Measurements from ENCODE around the gene BBS4. TPM values are rescaled to one million over a fixed set of nuclear protein-coding genes. Genes with fewer than 3 reads are reported as not detected.
"Not testable (repeated sequence)": the region's sequence is repeated elsewhere in the genome, so short reads cannot be mapped to it uniquely, and the experiment has no call there.

BBS4 gene
- total RNA-seq, 8 experiments from 2014 or later: 17.8 to 50.7 (median 33.1) TPM

DNA sequence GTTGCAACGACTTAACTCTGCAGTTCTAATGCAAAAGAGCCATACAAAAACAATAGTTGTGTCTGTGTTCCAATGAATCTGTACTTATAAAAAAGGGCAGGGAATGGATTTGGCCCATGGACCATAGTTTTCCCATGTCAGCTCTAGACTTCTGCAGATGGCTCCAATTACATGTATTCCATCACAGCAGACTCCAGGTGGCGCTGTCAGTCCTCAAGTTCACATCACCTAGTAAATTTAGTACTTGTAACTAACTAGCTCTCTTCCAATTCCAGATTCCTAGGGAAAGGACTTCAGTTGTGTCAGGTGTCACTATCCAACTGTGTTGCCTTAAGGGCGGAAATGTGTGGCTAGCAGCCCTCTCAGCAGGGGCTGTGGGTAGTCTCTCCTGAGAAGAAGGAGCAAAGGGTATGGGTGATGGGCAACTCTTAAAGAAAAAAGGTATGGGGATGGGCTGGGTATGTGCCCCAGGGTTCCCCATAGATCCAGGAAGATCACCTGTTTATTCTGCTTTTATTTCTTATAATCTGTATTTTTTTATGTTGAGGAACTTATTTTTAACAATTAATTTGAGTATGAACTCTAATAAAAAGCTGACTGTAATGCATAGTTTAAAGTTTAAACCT lies 36.2 kb downstream of the BBS4 start:
- in situ Hi-C loops (cut with MboI; ENCODE audit: low pct_unique_long_range_greater_than_20kb in 2 of 9, low sequenced_read_pairs in 9 of 9, unreplicated experiment in 9 of 9): no loop called here
- ATAC-seq (replicated peaks in 6 of 8): peak in 4 of 8 experiments; percentile 40 to 75 (median 72)

DNA sequence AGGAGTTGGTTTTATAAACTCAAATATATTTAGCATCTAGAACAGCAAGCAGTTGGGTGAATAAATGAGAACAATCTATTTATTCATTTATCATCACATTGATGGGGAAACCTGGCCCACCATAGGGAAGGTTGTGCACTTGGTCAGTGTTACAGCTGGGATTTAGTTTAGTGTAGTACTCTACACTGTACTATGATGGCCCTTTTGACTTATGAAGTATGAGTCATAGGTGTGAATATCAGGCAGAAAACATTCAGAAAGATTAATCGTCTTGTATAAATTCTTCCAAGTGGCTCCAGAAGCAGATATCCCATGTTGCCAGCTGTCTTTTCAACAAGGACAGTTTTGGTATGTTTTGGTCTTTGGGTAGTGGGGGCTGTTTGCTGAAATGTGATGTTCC lies 38.0 kb downstream of the BBS4 start:
- in situ Hi-C loops (cut with MboI; ENCODE audit: low pct_unique_long_range_greater_than_20kb in 2 of 9, low sequenced_read_pairs in 9 of 9, unreplicated experiment in 9 of 9): no loop called here
- H3K4me1 ChIP-seq (replicated peaks in 1 of 2): no peaks in the 10 kb centered on the region
- ATAC-seq (replicated peaks in 6 of 8): no peak
- WGBS, 10 experiments: 44 to 83% (median 76%) methylated on average over 1 of the region's 1 CpG; no CpG with 5 or more reads in 6 of the 10 experiments
- H3K4me3 ChIP-seq: no peak overlapping the region
- no peak overlapping the region for H3K27ac ChIP-seq

More for the DNA sequence above, 36.2 kb downstream of the BBS4 start:
- no peak overlapping the region for H3K27ac ChIP-seq
- 0 to 43% (median 10%) methylated on average over 1 to 3 of the region's 3 CpGs; no CpG with 5 or more reads in 1 of the 10 experiments for WGBS, 10 experiments
- no peaks in the 10 kb centered on the region for H3K4me1 ChIP-seq (replicated peaks in 1 of 2)
- H3K4me3 ChIP-seq: no peak overlapping the region

DNA sequence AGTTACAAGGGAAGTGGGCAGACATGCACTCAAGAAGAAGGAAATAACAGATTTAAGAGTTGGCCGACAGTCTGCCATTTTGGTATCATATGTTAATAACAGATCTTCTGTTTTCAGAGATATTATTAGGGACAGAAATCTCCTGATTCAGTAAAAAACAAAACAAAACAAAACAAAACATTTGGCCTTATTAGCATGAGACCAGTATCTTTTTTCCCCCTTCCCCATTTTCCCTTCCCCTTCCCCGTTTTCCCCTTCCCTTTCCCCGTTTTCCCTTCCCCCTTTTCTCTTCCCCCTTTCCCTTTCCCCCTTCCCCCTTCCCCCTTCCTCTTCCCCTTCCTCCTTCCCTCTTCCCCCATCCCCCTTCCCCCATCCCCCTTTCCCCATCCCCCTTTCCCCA lies 39.4 kb downstream of the BBS4 start:
- no peak overlapping the region for H3K4me3 ChIP-seq
- ATAC-seq (replicated peaks in 6 of 8): no peak
- in situ Hi-C loops (cut with MboI; ENCODE audit: low pct_unique_long_range_greater_than_20kb in 2 of 9, low sequenced_read_pairs in 9 of 9, unreplicated experiment in 9 of 9): no loop called here
- no peak overlapping the region for H3K27ac ChIP-seq
- 80 to 100% (median 94%) methylated on average over 1 of the region's 3 CpGs; no CpG with 5 or more reads in 6 of the 10 experiments for WGBS, 10 experiments
- H3K4me1 ChIP-seq (replicated peaks in 1 of 2): no peaks in the 10 kb centered on the region

DNA sequence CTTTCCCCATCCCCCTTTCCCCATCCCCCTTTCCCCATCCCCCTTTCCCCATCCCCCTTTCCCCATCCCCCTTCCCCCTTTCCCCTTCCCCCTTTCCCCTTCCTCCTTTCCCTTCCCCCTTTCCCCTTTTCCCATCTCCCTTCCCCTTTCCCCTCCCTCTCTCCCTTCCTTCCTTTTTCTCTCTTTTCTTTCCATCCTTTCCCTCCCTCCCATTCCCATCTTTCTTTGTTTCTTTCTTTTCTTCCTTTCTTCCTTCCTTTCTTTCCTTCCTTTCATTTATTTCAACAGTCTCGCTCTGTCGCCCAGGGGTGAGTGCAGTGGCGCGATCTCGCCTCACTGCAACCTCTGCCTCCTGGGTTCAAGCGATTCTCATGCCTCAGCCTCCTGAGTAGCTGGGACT lies 39.8 kb downstream of the BBS4 start:
- WGBS, 10 experiments: 98 to 100% (median 99%) methylated on average over 1 to 6 of the region's 6 CpGs; no CpG with 5 or more reads in 4 of the 10 experiments
- H3K27ac ChIP-seq; H3K4me3 ChIP-seq; H3K4me1 ChIP-seq (replicated peaks in 1 of 2); ATAC-seq (replicated peaks in 6 of 8); in situ Hi-C loops (cut with MboI; ENCODE audit: low pct_unique_long_range_greater_than_20kb in 2 of 9, low sequenced_read_pairs in 9 of 9, unreplicated experiment in 9 of 9): not testable (repeated sequence)

DNA sequence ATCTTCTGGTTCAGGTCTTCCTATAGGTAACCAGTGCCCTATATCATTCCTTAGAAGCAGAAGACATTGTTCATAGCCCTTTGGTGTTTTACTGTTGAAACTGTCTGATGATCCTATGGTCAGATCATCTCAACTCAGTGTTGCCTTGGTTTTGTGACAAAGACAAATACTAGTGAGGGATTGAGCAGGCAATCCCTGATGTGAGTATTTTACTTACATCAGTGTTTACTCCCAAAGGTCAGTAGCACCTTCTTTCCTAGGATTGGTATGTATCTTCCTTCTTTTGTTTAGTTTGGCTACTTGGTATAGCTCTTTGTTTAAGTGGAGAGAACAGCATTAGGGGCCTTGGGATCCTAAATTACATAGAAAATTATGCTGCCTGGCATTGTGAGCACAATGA lies 41.1 kb downstream of the BBS4 start:
- ATAC-seq (replicated peaks in 6 of 8): no peak
- in situ Hi-C loops (cut with MboI; ENCODE audit: low pct_unique_long_range_greater_than_20kb in 2 of 9, low sequenced_read_pairs in 9 of 9, unreplicated experiment in 9 of 9): no loop called here
- Histone ChIP-seq H3K27ac (no peak overlapping the region), H3K4me3 (no peak overlapping the region), H3K4me1 (replicated peaks in 1 of 2) (no peaks in the 10 kb centered on the region)

DNA sequence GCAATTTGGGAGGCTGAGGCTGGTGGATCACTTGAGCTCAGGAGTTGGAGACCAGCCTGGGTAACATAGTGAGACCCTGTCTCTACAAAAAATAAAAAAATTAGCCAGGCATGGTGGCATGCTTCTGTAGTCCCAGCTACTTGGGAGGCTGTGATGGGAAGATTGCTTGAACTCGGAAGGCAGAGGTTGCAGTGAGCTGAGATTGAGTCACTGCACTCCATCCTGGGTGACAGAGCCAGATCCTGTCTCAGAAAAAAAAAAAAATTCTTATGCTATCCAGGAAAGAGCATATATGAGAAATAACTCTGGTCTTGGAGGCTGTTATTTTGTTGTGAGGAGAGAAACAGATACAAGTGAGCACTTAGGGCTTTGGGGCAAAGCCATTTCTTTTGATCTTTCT lies 42.2 kb downstream of the BBS4 start:
- H3K4me1 ChIP-seq (replicated peaks in 1 of 2); H3K4me3 ChIP-seq; H3K27ac ChIP-seq; in situ Hi-C loops (cut with MboI; ENCODE audit: low pct_unique_long_range_greater_than_20kb in 2 of 9, low sequenced_read_pairs in 9 of 9, unreplicated experiment in 9 of 9): not testable (repeated sequence)
- 25 to 100% (median 60%) methylated on average over 1 of the region's 1 CpG; no CpG with 5 or more reads in 5 of the 10 experiments for WGBS, 10 experiments
- peak in 1 of 8 experiments; percentile 25 for ATAC-seq (replicated peaks in 6 of 8)

DNA sequence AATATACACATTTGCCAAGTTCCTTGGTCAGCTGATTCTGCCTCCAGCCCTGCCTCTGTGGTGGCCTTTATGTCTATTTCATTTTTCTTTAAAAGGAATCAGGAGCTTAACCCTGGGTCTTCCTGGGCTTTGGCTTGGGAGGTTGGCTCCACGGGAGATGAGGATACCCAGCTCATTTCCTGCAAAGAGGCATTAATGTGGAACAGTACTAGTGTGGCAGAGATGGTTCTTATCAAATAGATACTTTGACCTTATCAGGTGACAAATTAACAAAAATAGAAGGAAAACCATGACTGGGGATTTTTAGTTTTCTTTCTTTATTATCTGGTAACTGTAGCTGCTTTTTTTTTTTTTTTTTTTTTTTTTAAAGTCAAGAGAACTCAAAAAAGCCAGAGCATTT lies 42.8 kb downstream of the BBS4 start:
- ATAC-seq (replicated peaks in 6 of 8): no peak
- no peaks in the 10 kb centered on the region for H3K4me1 ChIP-seq (replicated peaks in 1 of 2)
- in situ Hi-C loops (cut with MboI; ENCODE audit: low pct_unique_long_range_greater_than_20kb in 2 of 9, low sequenced_read_pairs in 9 of 9, unreplicated experiment in 9 of 9): no loop called here
- no peak overlapping the region for H3K4me3 ChIP-seq
- no peak overlapping the region for H3K27ac ChIP-seq
- 83 to 100% (median 100%) methylated on average over 1 of the region's 1 CpG; no CpG with 5 or more reads in 6 of the 10 experiments for WGBS, 10 experiments

DNA sequence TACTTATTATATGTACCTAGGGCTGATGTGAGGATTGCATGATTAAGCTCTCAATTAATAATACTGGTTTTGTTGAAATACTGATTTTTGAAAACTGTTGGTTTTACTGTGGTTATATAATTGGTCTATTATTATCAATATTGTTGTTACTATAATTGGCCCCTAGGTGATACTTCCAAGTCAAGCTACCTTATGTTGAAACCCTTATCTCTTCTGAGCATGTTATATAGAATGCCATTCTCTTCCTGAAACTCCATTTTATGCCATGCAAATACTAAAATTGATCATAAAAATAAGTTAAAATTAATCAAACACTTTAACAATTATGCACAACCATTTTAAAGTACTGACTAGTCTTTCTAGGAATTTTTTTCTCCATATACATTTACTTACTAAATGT lies 46.1 kb downstream of the BBS4 start:
- in situ Hi-C loops (cut with MboI; ENCODE audit: low pct_unique_long_range_greater_than_20kb in 2 of 9, low sequenced_read_pairs in 9 of 9, unreplicated experiment in 9 of 9): no loop called here
- Histone ChIP-seq H3K4me3 (no peak overlapping the region), H3K27ac (no peak overlapping the region), H3K4me1 (replicated peaks in 1 of 2) (no peaks in the 10 kb centered on the region)
- no peak for ATAC-seq (replicated peaks in 6 of 8)

DNA sequence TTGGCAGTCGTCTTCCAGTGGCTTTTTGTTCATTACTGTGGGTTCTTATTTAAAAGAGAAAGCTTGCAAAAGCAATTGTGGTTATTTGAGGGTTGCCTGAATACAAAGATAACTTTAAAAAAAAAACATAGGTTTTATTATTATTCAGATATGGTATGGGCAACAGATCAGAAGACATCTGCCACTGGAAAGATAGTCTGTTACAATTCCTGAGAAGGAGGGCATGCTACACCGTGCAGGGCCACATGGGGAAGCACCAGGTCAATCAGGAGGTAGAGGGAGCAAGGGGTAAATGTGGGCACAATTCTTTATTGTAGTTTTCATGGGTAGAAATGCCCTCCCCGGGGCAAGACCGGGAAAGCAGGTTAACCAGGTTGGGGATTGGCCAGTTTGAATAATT lies 46.5 kb downstream of the BBS4 start:
- Histone ChIP-seq H3K4me1 (replicated peaks in 1 of 2) (no peaks in the 10 kb centered on the region), H3K4me3 (no peak overlapping the region), H3K27ac (no peak overlapping the region)
- WGBS, 10 experiments: 80 to 100% (median 98%) methylated on average over 1 to 4 of the region's 4 CpGs; no CpG with 5 or more reads in 2 of the 10 experiments
- no peak for ATAC-seq (replicated peaks in 6 of 8)
- in situ Hi-C loops (cut with MboI; ENCODE audit: low pct_unique_long_range_greater_than_20kb in 2 of 9, low sequenced_read_pairs in 9 of 9, unreplicated experiment in 9 of 9): no loop called here

DNA sequence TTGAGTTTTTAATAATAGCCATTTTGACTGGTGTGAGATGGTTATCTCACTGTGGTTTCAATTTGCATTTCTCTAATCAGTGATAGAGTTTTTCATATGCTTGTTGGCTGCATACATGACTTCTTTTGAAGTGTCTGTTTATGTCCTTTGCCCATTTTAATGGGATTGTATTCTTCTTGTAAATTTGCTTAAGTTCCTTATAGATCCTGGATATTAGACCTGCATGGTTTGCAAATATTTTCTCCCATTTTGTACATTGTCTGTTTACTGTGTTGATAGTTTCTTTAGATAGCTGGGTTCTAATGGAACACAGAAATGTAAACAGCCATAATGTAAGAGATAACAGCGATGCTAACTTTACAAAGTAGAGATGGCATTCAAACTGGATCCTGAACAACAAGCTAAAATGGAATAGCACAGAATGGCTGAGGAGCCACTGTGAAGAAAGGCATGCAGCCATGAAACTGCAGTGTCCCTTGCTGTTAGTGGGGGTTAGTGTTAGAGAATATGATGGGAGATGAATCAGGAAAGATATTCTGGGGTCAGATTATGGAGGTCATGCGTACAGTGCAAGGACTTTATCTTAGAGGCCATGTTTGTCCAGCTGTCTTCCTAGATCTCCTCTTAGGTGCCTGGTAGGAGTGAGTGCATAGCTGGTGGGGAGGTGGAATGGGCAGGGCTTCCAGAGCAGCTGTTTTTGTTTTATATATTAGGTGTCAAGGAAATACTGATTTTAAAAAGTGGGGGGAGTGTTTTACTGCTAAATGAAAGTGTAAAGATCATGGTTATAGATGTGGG lies 48.1 kb downstream of the BBS4 start:
- 80 to 100% (median 100%) methylated on average over 1 to 2 of the region's 2 CpGs for WGBS, 10 experiments
- ATAC-seq (replicated peaks in 6 of 8): no peak
- H3K4me1 ChIP-seq (replicated peaks in 1 of 2): no peaks in the 10 kb centered on the region
- H3K27ac ChIP-seq: no peak overlapping the region
- no peak overlapping the region for H3K4me3 ChIP-seq
- in situ Hi-C loops (cut with MboI; ENCODE audit: low pct_unique_long_range_greater_than_20kb in 2 of 9, low sequenced_read_pairs in 9 of 9, unreplicated experiment in 9 of 9): no loop called here

DNA sequence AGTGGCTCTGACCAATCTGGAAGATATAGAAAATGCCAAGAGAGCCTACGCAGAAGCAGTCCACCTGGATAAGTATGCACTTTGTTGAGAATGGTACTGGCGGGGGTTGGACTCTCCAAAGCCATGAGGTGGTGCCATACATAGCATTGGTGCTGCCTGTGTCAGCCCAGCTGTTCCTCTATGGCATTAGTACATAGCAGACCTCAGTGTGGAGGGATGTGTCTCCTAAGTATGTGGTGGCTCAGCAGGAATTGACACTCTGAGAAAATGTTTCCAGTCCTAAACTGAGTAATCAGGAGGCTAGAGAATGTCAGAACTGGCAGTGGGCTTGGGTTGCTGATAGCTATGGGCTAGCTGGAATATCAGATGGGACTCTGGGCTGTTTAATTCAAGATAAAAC lies 49.1 kb downstream of the BBS4 start:
- Histone ChIP-seq H3K4me3 (no peak overlapping the region), H3K4me1 (replicated peaks in 1 of 2) (no peaks in the 10 kb centered on the region), H3K27ac (no peak overlapping the region)
- 90 to 100% (median 97%) methylated on average over 1 to 2 of the region's 2 CpGs; no CpG with 5 or more reads in 6 of the 10 experiments for WGBS, 10 experiments
- ATAC-seq (replicated peaks in 6 of 8): no peak
- in situ Hi-C loops (cut with MboI; ENCODE audit: low pct_unique_long_range_greater_than_20kb in 2 of 9, low sequenced_read_pairs in 9 of 9, unreplicated experiment in 9 of 9): no loop called here

DNA sequence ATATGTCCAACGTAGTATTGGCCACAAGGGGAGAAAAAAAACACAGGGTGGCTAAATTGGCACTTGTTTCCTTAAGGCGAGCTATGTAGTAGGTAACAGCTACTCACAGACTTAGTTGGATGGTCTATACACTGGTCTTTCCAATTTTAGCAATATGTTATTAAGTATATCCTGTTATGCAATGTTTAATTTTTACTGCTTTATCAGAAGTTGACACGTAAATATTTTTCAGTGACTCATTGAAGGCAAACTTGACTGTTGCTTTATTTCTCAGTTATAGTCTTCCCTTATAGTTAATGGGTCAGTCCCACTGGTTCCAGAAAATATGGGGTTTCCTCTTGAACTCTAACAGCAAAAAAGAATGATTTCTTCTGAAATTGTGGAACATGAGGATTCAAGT lies 51.1 kb downstream of the BBS4 start:
- in situ Hi-C loops (cut with MboI; ENCODE audit: low pct_unique_long_range_greater_than_20kb in 2 of 9, low sequenced_read_pairs in 9 of 9, unreplicated experiment in 9 of 9): no loop called here
- no peaks in the 10 kb centered on the region for H3K4me1 ChIP-seq (replicated peaks in 1 of 2)
- no peak for ATAC-seq (replicated peaks in 6 of 8)
- H3K27ac ChIP-seq: no peak overlapping the region
- WGBS, 10 experiments: 36 to 100% (median 89%) methylated on average over 1 to 3 of the region's 3 CpGs
- H3K4me3 ChIP-seq: no peak overlapping the region

DNA sequence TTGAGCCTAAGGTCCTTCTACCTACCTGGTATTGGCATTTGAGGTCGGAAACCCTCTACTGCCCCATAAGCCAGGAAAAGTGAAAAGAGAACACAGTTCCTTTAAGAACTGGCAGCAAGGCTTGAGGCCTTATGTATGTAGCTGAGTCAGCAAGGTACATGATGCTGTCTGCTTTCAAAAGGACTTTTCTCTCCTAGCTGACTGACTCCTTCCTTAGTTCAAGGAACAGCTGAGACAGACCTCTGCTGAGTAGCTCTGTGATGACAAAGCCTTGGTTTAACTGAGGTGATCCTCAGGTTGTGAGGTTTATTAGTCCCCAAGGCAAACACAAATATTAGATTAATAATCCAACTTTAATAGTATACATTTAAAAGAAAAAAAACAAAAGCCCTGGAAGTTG lies 51.7 kb downstream of the BBS4 start:
- WGBS, 10 experiments: 71 to 100% (median 100%) methylated on average over 1 of the region's 1 CpG; no CpG with 5 or more reads in 7 of the 10 experiments

DNA sequence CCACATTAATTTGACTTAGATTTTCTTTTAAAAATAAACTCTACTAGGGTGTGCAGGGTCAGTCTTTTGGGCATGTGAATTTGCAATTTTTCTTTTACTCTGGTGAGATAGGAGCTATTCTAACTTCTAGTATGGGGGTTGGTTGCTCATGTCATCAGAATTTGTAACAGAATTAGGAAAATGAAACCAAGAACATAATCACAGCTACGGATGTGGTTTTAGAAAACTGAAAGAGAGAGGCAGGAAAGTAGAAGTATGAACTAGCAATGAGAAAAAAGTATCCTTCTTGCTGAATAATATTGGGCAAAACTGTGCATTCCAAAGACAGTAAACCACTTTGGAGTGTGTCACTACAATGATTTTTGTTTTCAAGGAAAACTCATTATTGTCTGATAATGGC lies 54.2 kb downstream of the BBS4 start:
- Histone ChIP-seq H3K4me1 (replicated peaks in 1 of 2) (no peaks in the 10 kb centered on the region), H3K4me3 (no peak overlapping the region), H3K27ac (no peak overlapping the region)
- ATAC-seq (replicated peaks in 6 of 8): no peak
- WGBS, 10 experiments: 17 to 100% (median 85%) methylated on average over 1 of the region's 1 CpG
- in situ Hi-C loops (cut with MboI; ENCODE audit: low pct_unique_long_range_greater_than_20kb in 2 of 9, low sequenced_read_pairs in 9 of 9, unreplicated experiment in 9 of 9): no loop called here

More for the DNA sequence above, 51.7 kb downstream of the BBS4 start:
- no peaks in the 10 kb centered on the region for H3K4me1 ChIP-seq (replicated peaks in 1 of 2)
- ATAC-seq (replicated peaks in 6 of 8): no peak
- no peak overlapping the region for H3K4me3 ChIP-seq
- in situ Hi-C loops (cut with MboI; ENCODE audit: low pct_unique_long_range_greater_than_20kb in 2 of 9, low sequenced_read_pairs in 9 of 9, unreplicated experiment in 9 of 9): no loop called here
- no peak overlapping the region for H3K27ac ChIP-seq
